PC-3 (cell line): ENCODE measurements around the gene CFAP65. TPM values are rescaled to one million over a fixed set of nuclear protein-coding genes. Genes with fewer than 3 reads are reported as not detected.

Experiments
- ATAC-seq: fragments of 200-7000 bp; cut with Tn5 transposase; 2 replicates; pipeline ENCODE4 v1.9.1; 2020; ENCODE audit warnings: mild to moderate bottlenecking, moderate library complexity
- BruUV-seq: library from RNA; stranded (reverse); fragments of 400-500 nt; replicated peaks from 2 replicates; lab custom pipeline; 2021; lab: Mats Ljungman, UMichigan
- CTCF ChIA-PET: fragments of 300-600 bp; sonication (Branson Sonifier 250); formaldehyde crosslinking; loops from one replicate; lab custom pipeline; 2022; ENCODE audit warnings: antibody characterized with exemption; lab: Charles Lee
- POLR2A ChIA-PET: fragments of 300-600 bp; sonication (Branson Sonifier 250); formaldehyde crosslinking; loops from one replicate; lab custom pipeline; 2022; ENCODE audit warnings: antibody characterized with exemption; ENCODE audit not compliant: unreplicated experiment; lab: Charles Lee
- DNase-seq: peaks from one replicate; pipeline ENCODE4 v3.0.0-alpha.2; 2015
- H2AFZ ChIP-seq: fragments of 300-600 bp; sonication (generic); 2 replicates; pipeline ENCODE4 v1.6.0; 2016; ENCODE audit warnings: antibody characterized with exemption, low read length
- H3F3A ChIP-seq: fragments of 300-600 bp; sonication (generic); one replicate; pipeline ENCODE4 v1.6.0; 2017; ENCODE audit warnings: antibody characterized with exemption, low read length, control low read depth, mild to moderate bottlenecking; ENCODE audit not compliant: unreplicated experiment
- H3K27ac ChIP-seq: fragments of 300-600 bp; sonication (generic); 2 replicates; pipeline ENCODE4 v1.5.1; 2016; ENCODE audit warnings: mild to moderate bottlenecking, low read length
- H3K27me3 ChIP-seq: fragments of 300-600 bp; sonication (generic); 2 replicates; pipeline ENCODE4 v1.6.1; 2016; ENCODE audit warnings: low read length, mixed read lengths
- H3K36me3 ChIP-seq: fragments of 300-600 bp; sonication (generic); 2 replicates; pipeline ENCODE4 v1.6.1; 2016; ENCODE audit warnings: low read depth, mixed run types, low read length, mixed read lengths
- H3K4me1 ChIP-seq: fragments of 300-600 bp; sonication (generic); 2 replicates; pipeline ENCODE4 v1.5.1; 2016; ENCODE audit warnings: low read length; ENCODE audit not compliant: insufficient read depth
- H3K4me2 ChIP-seq: fragments of 300-600 bp; sonication (generic); 2 replicates; pipeline ENCODE4 v1.6.0; 2016; ENCODE audit warnings: low read length
- H3K4me3 ChIP-seq: fragments of 300-600 bp; sonication (generic); 2 replicates; pipeline ENCODE4 v1.5.1; 2016; ENCODE audit warnings: mild to moderate bottlenecking, low read length, mixed read lengths
- H3K79me2 ChIP-seq: fragments of 300-600 bp; sonication (generic); 2 replicates; pipeline ENCODE4 v1.6.1; 2017; ENCODE audit warnings: low read length, mixed read lengths
- H3K9ac ChIP-seq: fragments of 300-600 bp; sonication (generic); 2 replicates; pipeline ENCODE4 v1.6.0; 2016; ENCODE audit warnings: mild to moderate bottlenecking, low read length
- H3K9me2 ChIP-seq: fragments of 300-600 bp; sonication (generic); replicated peaks from 2 replicates; pipeline ENCODE4 v1.6.1; 2016; ENCODE audit warnings: mixed run types, low read length, mixed read lengths
- H3K9me3 ChIP-seq: fragments of 300-600 bp; sonication (generic); 2 replicates; pipeline ENCODE4 v1.6.1; 2016; ENCODE audit warnings: low read length, mixed read lengths
- H4K20me1 ChIP-seq: fragments of 300-600 bp; sonication (generic); 2 replicates; pipeline ENCODE4 v1.6.1; 2016; ENCODE audit warnings: low read length, mixed read lengths
- EZH2 ChIP-seq: fragments of 300-600 bp; sonication (generic); IDR thresholded peaks from one replicate; pipeline ENCODE4 v1.6.1; 2017; ENCODE audit warnings: antibody characterized with exemption, mild to moderate bottlenecking, low read length; ENCODE audit not compliant: unreplicated experiment
- EZH2phosphoT487 ChIP-seq: fragments of 300-600 bp; sonication (generic); IDR thresholded peaks from 2 replicates; pipeline ENCODE4 v1.6.1; 2018; ENCODE audit warnings: mild to moderate bottlenecking, antibody characterized with exemption, low read length, borderline replicate concordance
- intact Hi-C: fragments of 100-400 bp; cut with micrococcal nuclease; formaldehyde crosslinking; loops from 2 replicates; pipeline ENCODE4 v1.9.0; 2023
- total RNA-seq: library from RNA; depleted of rRNA; stranded (reverse); fragments of >200 nt; gene quantifications from 2 replicates; pipeline ENCODE4 v1.2.3, GENCODE V29; 2014
- TF ChIP-seq, protein P1 (sequence below): fragments of 300-600 bp; sonication (generic); conservative IDR thresholded peaks from 2 replicates; pipeline ENCODE4 v1.5.1; 2017; ENCODE audit warnings: antibody characterized with exemption, low read depth, mild to moderate bottlenecking, low read length

The CFAP65 gene
- total RNA-seq, 1 experiment from 2014 or later, result 0.18 TPM

DNA sequence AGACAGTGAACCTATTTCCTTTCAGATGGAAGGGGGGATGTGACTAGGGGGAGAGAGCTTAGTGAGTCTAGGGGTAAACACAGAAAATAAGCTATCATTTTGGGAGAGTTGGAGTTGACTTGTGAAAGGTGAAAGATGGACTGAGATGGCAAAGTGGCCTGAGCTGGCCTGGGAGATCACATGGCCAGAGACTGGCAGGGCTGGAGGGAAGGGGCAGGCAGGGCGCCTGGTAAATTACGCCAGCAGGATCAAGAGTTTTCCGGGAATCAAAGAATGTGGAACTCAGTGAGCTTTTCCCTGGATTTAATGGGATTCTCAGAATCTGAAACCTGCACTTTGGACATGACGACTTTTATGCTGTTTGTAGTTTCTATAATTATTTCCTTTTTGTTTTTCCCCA, 841 bp upstream of the CFAP65 start:
- no peak for DNase-seq
- CTCF ChIA-PET, result interaction anchor here (0.9 kb wide), 1 partner anchor 12 kb away, joined by 3 read pairs; no protein-coding TSS in a partner anchor
- BruUV-seq, result no TSS peak
- Histone ChIP-seq H3K27me3 (peaks cover 33% of the 10 kb centered on the region), H3K9ac (no peak overlapping the region), H3K36me3 (no peaks in the 10 kb centered on the region), H3K4me2 (no peak overlapping the region), H3K27ac (no peak overlapping the region), H3K4me1 (peaks cover 19% of the 10 kb centered on the region), H3K9me3 (no peaks in the 10 kb centered on the region), H3K9me2 (no peaks in the 10 kb centered on the region), H3K79me2 (no peaks in the 10 kb centered on the region), H3K4me3 (no peak overlapping the region), H3F3A (peaks cover 6% of the 10 kb centered on the region), H2AFZ (no peak overlapping the region), H4K20me1 (no peaks in the 10 kb centered on the region)
- TF ChIP-seq, protein P1, sequence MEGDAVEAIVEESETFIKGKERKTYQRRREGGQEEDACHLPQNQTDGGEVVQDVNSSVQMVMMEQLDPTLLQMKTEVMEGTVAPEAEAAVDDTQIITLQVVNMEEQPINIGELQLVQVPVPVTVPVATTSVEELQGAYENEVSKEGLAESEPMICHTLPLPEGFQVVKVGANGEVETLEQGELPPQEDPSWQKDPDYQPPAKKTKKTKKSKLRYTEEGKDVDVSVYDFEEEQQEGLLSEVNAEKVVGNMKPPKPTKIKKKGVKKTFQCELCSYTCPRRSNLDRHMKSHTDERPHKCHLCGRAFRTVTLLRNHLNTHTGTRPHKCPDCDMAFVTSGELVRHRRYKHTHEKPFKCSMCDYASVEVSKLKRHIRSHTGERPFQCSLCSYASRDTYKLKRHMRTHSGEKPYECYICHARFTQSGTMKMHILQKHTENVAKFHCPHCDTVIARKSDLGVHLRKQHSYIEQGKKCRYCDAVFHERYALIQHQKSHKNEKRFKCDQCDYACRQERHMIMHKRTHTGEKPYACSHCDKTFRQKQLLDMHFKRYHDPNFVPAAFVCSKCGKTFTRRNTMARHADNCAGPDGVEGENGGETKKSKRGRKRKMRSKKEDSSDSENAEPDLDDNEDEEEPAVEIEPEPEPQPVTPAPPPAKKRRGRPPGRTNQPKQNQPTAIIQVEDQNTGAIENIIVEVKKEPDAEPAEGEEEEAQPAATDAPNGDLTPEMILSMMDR, result no peak
- TF ChIP-seq EZH2 (no peak), EZH2phosphoT487 (no peak)
- intact Hi-C loops, result no loop called here
- POLR2A ChIA-PET, result no interaction called here
- ATAC-seq, result no peak

DNA sequence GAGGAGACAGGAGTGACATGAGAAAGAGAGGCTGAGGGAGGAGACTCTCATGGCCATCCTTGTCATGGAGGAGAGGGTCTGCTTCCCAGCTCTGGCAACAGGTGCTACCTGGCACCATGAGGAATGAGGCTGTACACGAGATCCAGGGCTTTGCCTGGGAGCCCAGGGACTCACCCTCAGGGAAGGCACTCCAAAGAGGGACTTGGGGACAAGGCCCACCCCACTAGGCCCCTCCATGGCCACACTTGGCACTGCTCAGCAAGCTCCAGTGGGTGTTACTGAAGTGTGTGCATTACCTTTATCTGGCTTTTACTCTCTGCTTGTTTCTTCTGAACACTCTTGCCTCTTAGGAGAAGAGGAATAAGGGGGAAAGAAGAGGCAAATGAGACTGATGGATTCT, 2.7 kb downstream of the CFAP65 start:
- Histone ChIP-seq H3K4me2 (peak overlapping the region; percentile 48), H3K9ac (peak overlapping the region; percentile 5; the same call in 1 of the 2 replicates), H3K9me3 (no peaks in the 10 kb centered on the region), H3K27ac (peak overlapping the region; percentile 74), H3K4me3 (no peak overlapping the region), H3K79me2 (no peaks in the 10 kb centered on the region), H3K36me3 (no peaks in the 10 kb centered on the region), H3K9me2 (no peaks in the 10 kb centered on the region), H3F3A (peaks cover 6% of the 10 kb centered on the region), H3K4me1 (peaks cover 28% of the 10 kb centered on the region), H4K20me1 (no peaks in the 10 kb centered on the region), H3K27me3 (peaks cover 24% of the 10 kb centered on the region), H2AFZ (no peak overlapping the region)
- intact Hi-C loops, result no loop called here
- TF ChIP-seq EZH2phosphoT487 (no peak), EZH2 (no peak)
- POLR2A ChIA-PET, result no interaction called here
- BruUV-seq, result no TSS peak
- DNase-seq (no peak), ATAC-seq (no peak)
- CTCF ChIA-PET, result no interaction called here

DNA sequence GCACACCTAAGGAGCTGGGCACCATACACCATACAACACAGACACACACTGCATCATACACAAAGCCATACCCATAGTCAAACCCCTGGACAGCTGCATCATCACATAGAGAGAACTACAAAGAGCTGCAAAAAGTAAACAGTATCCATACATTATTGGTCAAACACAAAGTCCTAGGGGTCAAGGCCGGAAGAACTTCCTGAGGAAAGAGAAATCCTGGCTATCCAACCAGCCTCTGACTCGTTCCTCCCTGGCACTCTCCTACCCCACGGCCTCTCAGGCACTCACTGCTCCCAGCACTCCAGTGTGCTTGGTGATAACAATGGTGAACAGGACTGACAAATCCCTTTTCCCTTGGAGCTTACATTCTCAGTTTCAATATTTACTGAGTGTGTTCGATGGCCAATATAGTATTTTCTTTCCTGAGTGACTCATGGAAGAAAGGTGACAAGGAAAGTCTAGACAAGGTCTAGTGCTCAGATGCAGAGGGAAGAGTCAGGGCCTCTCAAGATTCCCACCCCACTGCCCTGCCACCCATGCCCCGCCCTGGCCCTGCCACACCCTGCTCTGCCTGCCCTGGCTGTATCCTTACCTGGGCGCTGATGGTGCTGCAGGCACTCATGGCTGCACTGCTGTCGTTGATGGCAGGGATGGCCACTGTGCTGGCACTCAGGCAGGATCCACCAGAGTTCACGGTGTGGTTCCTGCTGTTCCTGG, 3.4 kb downstream of the CFAP65 start:
- Histone ChIP-seq H3F3A (peaks cover 6% of the 10 kb centered on the region), H2AFZ (no peak overlapping the region), H3K4me3 (no peak overlapping the region), H4K20me1 (no peaks in the 10 kb centered on the region), H3K9ac (peak overlapping the region; percentile 20; the same call in 1 of the 2 replicates), H3K27ac (peak overlapping the region; percentile 87), H3K9me2 (no peaks in the 10 kb centered on the region), H3K27me3 (peaks cover 21% of the 10 kb centered on the region), H3K36me3 (no peaks in the 10 kb centered on the region), H3K9me3 (no peaks in the 10 kb centered on the region), H3K4me1 (peaks cover 28% of the 10 kb centered on the region), H3K79me2 (no peaks in the 10 kb centered on the region), H3K4me2 (peak overlapping the region; percentile 48)
- ATAC-seq, result peak; percentile 82
- DNase-seq, result peak; percentile 87
- POLR2A ChIA-PET, result no interaction called here
- TF ChIP-seq EZH2 (no peak), EZH2phosphoT487 (no peak)
- TF ChIP-seq, protein P1, result no peak
- intact Hi-C loops, result no loop called here
- no TSS peak for BruUV-seq
- CTCF ChIA-PET, result no interaction called here
